Fibroblast of lung (primary cell): ENCODE results near the gene DNAH10.

Experiments
- CTCF ChIP-seq, 2 donors: IDR thresholded peaks in 1 of 2; conservative IDR thresholded peaks in 1 of 2; 1 replicate in 1 of 2; 2 replicates in 1 of 2; pipeline ENCODE4 v1.5.1; 2011 to 2012; ENCODE audit warnings: low read length in 2 of 2, control low read depth in 1 of 2, inconsistent platforms in 1 of 2, low read depth in 1 of 2, mild to moderate bottlenecking in 1 of 2
- EZH2 ChIP-seq: IDR thresholded peaks from 2 replicates; pipeline ENCODE4 v1.5.1; 2012; ENCODE audit warnings: low read length, control low read depth, mild to moderate bottlenecking; ENCODE audit errors: missing control alignments

- no peak for TF ChIP-seq EZH2
- TF ChIP-seq CTCF (conservative IDR thresholded peaks at IDR 0.05 in 1 of 2, IDR thresholded peaks at IDR 0.05 in 1 of 2; ENCODE audit: low read depth in 1 of 2, low read length in 2 of 2), result no peak
These were observed 194.1 kb downstream of the DNAH10 start for GRCh38 chr12:123956249-123956648.
